ENCODE measurements around the gene NPAS2.

Gene NPAS2

DNA sequence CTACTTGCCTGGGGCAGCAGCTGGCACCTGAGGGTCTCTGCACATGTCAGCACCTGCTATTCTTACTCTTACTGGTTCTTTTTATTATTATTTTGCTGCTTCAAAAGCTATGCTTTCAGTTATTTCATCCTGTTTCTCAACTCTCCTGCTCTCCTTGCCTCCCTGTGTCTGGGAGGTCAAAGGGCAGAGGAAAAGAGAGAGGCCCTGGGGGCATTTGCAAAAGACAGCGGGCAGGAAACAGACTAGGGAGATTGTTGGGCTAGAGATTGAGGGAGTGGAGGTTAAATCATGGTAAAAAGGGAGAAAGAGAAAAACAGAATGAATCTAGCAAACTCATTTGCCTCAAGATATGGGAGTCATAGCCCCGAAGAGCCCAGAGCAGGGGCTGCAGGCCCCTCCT is 161.1 kb downstream of the NPAS2 start:
- Histone ChIP-seq H3K18ac (ENCODE audit: low read length) (peak overlapping the region; percentile 63), H3K4me3 (ENCODE audit: low read depth, low read length) (no peak overlapping the region), H2AFZ (ENCODE audit: insufficient read depth, low read length, poor library complexity) (no peak overlapping the region), H3K79me2 (ENCODE audit: control insufficient read depth, insufficient read depth, low read length, poor library complexity) (peaks cover 2% of the 10 kb centered on the region), H2AK5ac (ENCODE audit: low read length) (no peak overlapping the region), H3K4ac (ENCODE audit: low read depth, low read length) (no peak overlapping the region), H3K27me3 (ENCODE audit: insufficient read depth, low read length) (no peaks in the 10 kb centered on the region), H3K23ac (ENCODE audit: low read length) (no peak overlapping the region), H3K4me1 (ENCODE audit: control insufficient read depth in 1 of 2, insufficient read depth in 2 of 2, low read length in 2 of 2) (peaks cover 42 to 45% of the 10 kb centered on the region in 2 experiments), H2BK5ac (ENCODE audit: low read depth, low read length, poor library complexity) (peak overlapping the region; percentile 42), H3K27ac (ENCODE audit: low read depth, low read length) (peak overlapping the region; percentile 88), H3K9me3 (ENCODE audit: insufficient read depth, low read depth, low read length) (no peaks in the 10 kb centered on the region), H4K12ac (ENCODE audit: low read depth, low read length) (no peak overlapping the region), H3K36me3 (ENCODE audit: control insufficient read depth in 1 of 2, insufficient read depth in 2 of 2, low read length in 2 of 2) (no peaks in the 10 kb centered on the region), H3K14ac (ENCODE audit: low read length) (peak overlapping the region; percentile 39), H2BK120ac (ENCODE audit: insufficient read depth, low read length, poor library complexity) (peak overlapping the region; percentile 70), H3K9ac (ENCODE audit: low read length) (no peak overlapping the region), H2BK12ac (ENCODE audit: low read length) (peak overlapping the region; percentile 81), H4K8ac (ENCODE audit: low read depth, low read length) (peak overlapping the region; percentile 17), H3K4me2 (ENCODE audit: low read length) (peak overlapping the region; percentile 38), H4K91ac (ENCODE audit: low read depth, low read length) (peak overlapping the region; percentile 88), H3K79me1 (ENCODE audit: low read length) (peaks cover 36% of the 10 kb centered on the region)
- peak in 1 of 2 donors; percentile 77 for DNase-seq
- WGBS (ENCODE audit: extremely low coverage, insufficient coverage, insufficient read length): no CpG with 5 or more reads among the region's 2 CpGs

DNA sequence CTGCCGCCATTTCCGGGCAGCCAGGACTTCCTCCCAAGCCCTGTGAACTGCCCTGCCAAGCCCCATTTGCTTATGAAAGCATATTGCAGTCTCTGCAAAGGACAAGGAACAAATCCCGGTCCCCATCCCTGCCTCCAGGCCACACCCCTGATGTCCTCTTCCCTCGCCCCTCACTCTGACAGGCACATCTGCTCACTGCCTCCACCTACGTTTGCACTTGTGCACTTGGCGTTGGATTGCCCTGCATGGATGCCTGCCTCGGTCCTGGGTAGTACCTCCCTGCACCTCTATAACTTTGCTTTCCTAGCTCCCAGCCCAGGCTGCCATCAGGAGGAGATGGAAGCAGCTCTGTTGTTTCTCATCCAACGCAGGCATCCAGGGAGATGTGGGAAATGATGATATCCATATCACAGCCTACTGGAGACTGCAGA is 162.5 kb downstream of the NPAS2 start:
- H2BK5ac ChIP-seq (ENCODE audit: low read depth, low read length, poor library complexity): no peak overlapping the region
- no peak overlapping the region for H3K9ac ChIP-seq (ENCODE audit: low read length)
- peaks cover 28% of the 10 kb centered on the region for H3K79me1 ChIP-seq (ENCODE audit: low read length)
- no peak overlapping the region for H3K4me2 ChIP-seq (ENCODE audit: low read length)
- peak overlapping the region; percentile 58 for H3K18ac ChIP-seq (ENCODE audit: low read length)
- peak overlapping the region; percentile 47 for H3K14ac ChIP-seq (ENCODE audit: low read length)
- H2AFZ ChIP-seq (ENCODE audit: insufficient read depth, low read length, poor library complexity): no peak overlapping the region
- no peak overlapping the region for H3K4me3 ChIP-seq (ENCODE audit: low read depth, low read length)
- peak overlapping the region; percentile 90 for H2BK12ac ChIP-seq (ENCODE audit: low read length)
- no CpG with 5 or more reads among the region's 8 CpGs for WGBS (ENCODE audit: extremely low coverage, insufficient coverage, insufficient read length)
- DNase-seq: no peak
- peaks cover 33% of the 10 kb centered on the region in 2 experiments for H3K4me1 ChIP-seq (ENCODE audit: control insufficient read depth in 1 of 2, insufficient read depth in 2 of 2, low read length in 2 of 2)
- H3K36me3 ChIP-seq (ENCODE audit: control insufficient read depth in 1 of 2, insufficient read depth in 2 of 2, low read length in 2 of 2): no peaks in the 10 kb centered on the region
- H4K91ac ChIP-seq (ENCODE audit: low read depth, low read length): peak overlapping the region; percentile 88
- H2AK5ac ChIP-seq (ENCODE audit: low read length): peak overlapping the region; percentile 71
- H3K27ac ChIP-seq (ENCODE audit: low read depth, low read length): no peak overlapping the region
- H3K79me2 ChIP-seq (ENCODE audit: control insufficient read depth, insufficient read depth, low read length, poor library complexity): peaks cover 2% of the 10 kb centered on the region
- H4K12ac ChIP-seq (ENCODE audit: low read depth, low read length): no peak overlapping the region
- no peaks in the 10 kb centered on the region for H3K27me3 ChIP-seq (ENCODE audit: insufficient read depth, low read length)
- no peak overlapping the region for H3K4ac ChIP-seq (ENCODE audit: low read depth, low read length)
- H3K23ac ChIP-seq (ENCODE audit: low read length): no peak overlapping the region
- H4K8ac ChIP-seq (ENCODE audit: low read depth, low read length): peak overlapping the region; percentile 47
- no peaks in the 10 kb centered on the region for H3K9me3 ChIP-seq (ENCODE audit: insufficient read depth, low read depth, low read length)
- H2BK120ac ChIP-seq (ENCODE audit: insufficient read depth, low read length, poor library complexity): peak overlapping the region; percentile 70

DNA sequence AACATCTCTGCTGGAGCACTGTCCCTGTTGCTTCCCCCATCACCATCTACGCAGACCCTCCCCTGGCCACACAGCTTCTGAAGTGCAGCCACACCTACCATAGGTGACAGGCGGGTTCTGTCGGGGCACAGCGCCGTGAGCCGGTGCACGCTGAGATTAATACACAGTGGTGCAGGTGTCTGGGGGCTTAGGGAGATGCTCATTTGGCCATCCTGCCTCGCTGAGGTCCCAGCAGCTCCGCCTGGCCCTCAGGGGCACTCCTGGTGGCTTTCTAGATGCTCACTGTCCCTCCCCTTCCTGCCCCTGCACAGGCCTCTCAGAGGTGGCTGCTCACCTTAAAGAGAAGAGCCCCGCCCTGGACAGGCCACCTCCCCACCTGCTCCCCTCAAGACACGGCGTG is 163.3 kb downstream of the NPAS2 start:
- no peak overlapping the region for H3K27ac ChIP-seq (ENCODE audit: low read depth, low read length)
- H3K4me3 ChIP-seq (ENCODE audit: low read depth, low read length): no peak overlapping the region
- no peak for DNase-seq
- H2AK5ac ChIP-seq (ENCODE audit: low read length): peak overlapping the region; percentile 42
- peak overlapping the region; percentile 33 for H4K8ac ChIP-seq (ENCODE audit: low read depth, low read length)
- no CpG with 5 or more reads among the region's 12 CpGs for WGBS (ENCODE audit: extremely low coverage, insufficient coverage, insufficient read length)
- H3K4me2 ChIP-seq (ENCODE audit: low read length): no peak overlapping the region
- H3K18ac ChIP-seq (ENCODE audit: low read length): peak overlapping the region; percentile 25
- H3K9ac ChIP-seq (ENCODE audit: low read length): no peak overlapping the region
- H4K12ac ChIP-seq (ENCODE audit: low read depth, low read length): no peak overlapping the region
- peak overlapping the region; percentile 15 for H3K4ac ChIP-seq (ENCODE audit: low read depth, low read length)
- peaks cover 2% of the 10 kb centered on the region for H3K79me2 ChIP-seq (ENCODE audit: control insufficient read depth, insufficient read depth, low read length, poor library complexity)
- H3K23ac ChIP-seq (ENCODE audit: low read length): no peak overlapping the region
- H3K36me3 ChIP-seq (ENCODE audit: control insufficient read depth in 1 of 2, insufficient read depth in 2 of 2, low read length in 2 of 2): no peaks in the 10 kb centered on the region
- no peak overlapping the region for H2AFZ ChIP-seq (ENCODE audit: insufficient read depth, low read length, poor library complexity)
- H2BK5ac ChIP-seq (ENCODE audit: low read depth, low read length, poor library complexity): peak overlapping the region; percentile 36
- H3K4me1 ChIP-seq (ENCODE audit: control insufficient read depth in 1 of 2, insufficient read depth in 2 of 2, low read length in 2 of 2): peaks cover 29% of the 10 kb centered on the region in 2 experiments
- H2BK12ac ChIP-seq (ENCODE audit: low read length): peak overlapping the region; percentile 94
- no peaks in the 10 kb centered on the region for H3K27me3 ChIP-seq (ENCODE audit: insufficient read depth, low read length)
- H3K79me1 ChIP-seq (ENCODE audit: low read length): peaks cover 25% of the 10 kb centered on the region
- no peaks in the 10 kb centered on the region for H3K9me3 ChIP-seq (ENCODE audit: insufficient read depth, low read depth, low read length)
- H4K91ac ChIP-seq (ENCODE audit: low read depth, low read length): peak overlapping the region; percentile 80
- peak overlapping the region; percentile 13 for H3K14ac ChIP-seq (ENCODE audit: low read length)
- H2BK120ac ChIP-seq (ENCODE audit: insufficient read depth, low read length, poor library complexity): no peak overlapping the region

DNA sequence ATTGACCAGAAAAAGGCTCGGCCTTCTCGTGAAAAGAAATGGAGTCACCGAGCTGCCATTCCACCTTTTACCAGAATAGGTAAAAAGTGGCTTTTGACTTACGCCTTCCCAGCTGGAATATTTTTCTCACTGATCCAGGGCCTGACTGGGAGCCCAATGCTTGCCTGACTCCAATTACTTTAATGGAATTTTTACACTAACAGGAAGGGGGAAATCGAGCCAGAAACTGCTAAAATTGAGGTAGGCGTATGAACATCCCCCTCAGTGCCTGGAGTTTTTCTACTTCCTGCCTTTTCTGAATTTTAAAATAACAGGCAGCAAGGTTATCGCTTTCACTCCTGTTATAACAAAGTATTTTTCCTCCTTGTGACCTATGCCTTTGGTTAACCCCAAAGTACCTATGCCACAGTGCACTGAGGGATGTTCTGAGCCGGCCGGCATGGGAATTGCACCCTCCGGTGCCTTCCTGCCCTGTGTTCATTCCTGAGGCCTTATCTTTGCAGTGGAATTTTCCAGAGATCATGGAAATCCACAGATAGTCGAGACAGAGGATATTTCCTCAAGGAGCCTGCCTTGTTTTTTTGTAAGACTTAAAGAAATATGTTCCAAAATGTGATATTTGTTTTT is 163.9 kb downstream of the NPAS2 start:
- H3K27ac ChIP-seq (ENCODE audit: low read depth, low read length): no peak overlapping the region
- H2BK120ac ChIP-seq (ENCODE audit: insufficient read depth, low read length, poor library complexity): no peak overlapping the region
- no peak overlapping the region for H3K4me2 ChIP-seq (ENCODE audit: low read length)
- peaks cover 26 to 29% of the 10 kb centered on the region in 2 experiments for H3K4me1 ChIP-seq (ENCODE audit: control insufficient read depth in 1 of 2, insufficient read depth in 2 of 2, low read length in 2 of 2)
- peak overlapping the region; percentile 94 for H2BK12ac ChIP-seq (ENCODE audit: low read length)
- peak overlapping the region; percentile 42 for H2AK5ac ChIP-seq (ENCODE audit: low read length)
- peaks cover 23% of the 10 kb centered on the region for H3K79me1 ChIP-seq (ENCODE audit: low read length)
- H4K12ac ChIP-seq (ENCODE audit: low read depth, low read length): no peak overlapping the region
- peak; percentile 35 to 77 for DNase-seq
- no peaks in the 10 kb centered on the region for H3K9me3 ChIP-seq (ENCODE audit: insufficient read depth, low read depth, low read length)
- peak overlapping the region; percentile 36 for H2BK5ac ChIP-seq (ENCODE audit: low read depth, low read length, poor library complexity)
- H3K27me3 ChIP-seq (ENCODE audit: insufficient read depth, low read length): no peaks in the 10 kb centered on the region
- H4K91ac ChIP-seq (ENCODE audit: low read depth, low read length): peak overlapping the region; percentile 80
- peak overlapping the region; percentile 25 for H3K18ac ChIP-seq (ENCODE audit: low read length)
- no peak overlapping the region for H3K23ac ChIP-seq (ENCODE audit: low read length)
- no peak overlapping the region for H3K4me3 ChIP-seq (ENCODE audit: low read depth, low read length)
- H3K36me3 ChIP-seq (ENCODE audit: control insufficient read depth in 1 of 2, insufficient read depth in 2 of 2, low read length in 2 of 2): no peaks in the 10 kb centered on the region
- peak overlapping the region; percentile 33 for H4K8ac ChIP-seq (ENCODE audit: low read depth, low read length)
- no peak overlapping the region for H3K14ac ChIP-seq (ENCODE audit: low read length)
- H3K9ac ChIP-seq (ENCODE audit: low read length): no peak overlapping the region
- H3K79me2 ChIP-seq (ENCODE audit: control insufficient read depth, insufficient read depth, low read length, poor library complexity): peaks cover 2% of the 10 kb centered on the region
- no peak overlapping the region for H3K4ac ChIP-seq (ENCODE audit: low read depth, low read length)
- H2AFZ ChIP-seq (ENCODE audit: insufficient read depth, low read length, poor library complexity): no peak overlapping the region
- no CpG with 5 or more reads among the region's 11 CpGs for WGBS (ENCODE audit: extremely low coverage, insufficient coverage, insufficient read length)
